Endothelial cell of umbilical vein (primary cell): ENCODE measurements around the gene PRKG1.

Source experiments
- CTCF ChIP-seq, 2 donors: IDR thresholded peaks; 1 replicate in 1 of 2; 2 replicates in 1 of 2; pipeline ENCODE4 v1.5.1; 2011; ENCODE audit warnings: low read length in 2 of 2, mild to moderate bottlenecking in 2 of 2, moderate library complexity in 2 of 2, control low read depth in 1 of 2, inconsistent platforms in 1 of 2, low read depth in 1 of 2; ENCODE audit not compliant: insufficient read depth in 1 of 2; ENCODE audit errors: extremely low read depth in 1 of 2
- EZH2 ChIP-seq: IDR thresholded peaks from 2 replicates; pipeline ENCODE4 v1.6.1; 2012; ENCODE audit warnings: borderline replicate concordance, low read depth, mild to moderate bottlenecking, moderate library complexity, low read length, inconsistent platforms; ENCODE audit not compliant: severe bottlenecking
- GATA2 ChIP-seq: IDR thresholded peaks from 2 replicates; pipeline ENCODE4 v1.7.0; 2011; ENCODE audit warnings: low read depth, mild to moderate bottlenecking, moderate library complexity, mixed read lengths, low read length; ENCODE audit not compliant: insufficient read length, insufficient read depth
- POLR2A ChIP-seq: IDR thresholded peaks from 2 replicates; pipeline ENCODE4 v1.6.1; 2012; ENCODE audit warnings: low read depth, mild to moderate bottlenecking, control low read depth, low read length

GRCh38 chr10:52119507-52119906 lies 1045.2 kb downstream of the PRKG1 start:
- no peak for TF ChIP-seq CTCF (IDR thresholded peaks at IDR 0.05; ENCODE audit: extremely low read depth in 1 of 2, insufficient read depth in 1 of 2, low read depth in 1 of 2, low read length in 2 of 2)
- no peak for TF ChIP-seq EZH2
- no peak for TF ChIP-seq GATA2
- TF ChIP-seq POLR2A: no peak
